HG03097 (cell line): Measurements from ENCODE around the gene MDM1.

Experiments used
- ATAC-seq: cut with Tn5 transposase; IDR thresholded peaks from one replicate; pipeline ENCODE4 v1.9.1; 2021; ENCODE audit not compliant: unreplicated experiment, low FRiP score

Gene MDM1

GRCh38 chr12:68279227-68280054 is 52.7 kb downstream of the MDM1 start:
- no peak for ATAC-seq

GRCh38 chr12:68276402-68276930 is 55.7 kb downstream of the MDM1 start:
- no peak for ATAC-seq

- no peak for ATAC-seq
Observed at GRCh38 chr12:68272732-68273131, 59.4 kb downstream of the MDM1 start.

GRCh38 chr12:68271346-68271745 is 60.8 kb downstream of the MDM1 start:
- no peak for ATAC-seq

- no peak for ATAC-seq
Observed at GRCh38 chr12:68270358-68270757, 61.8 kb downstream of the MDM1 start.

GRCh38 chr12:68269779-68270178 is 62.4 kb downstream of the MDM1 start:
- ATAC-seq: no peak

GRCh38 chr12:68268967-68269366 is 63.2 kb downstream of the MDM1 start:
- no peak for ATAC-seq

GRCh38 chr12:68267892-68268396 is 64.2 kb downstream of the MDM1 start:
- ATAC-seq: no peak

GRCh38 chr12:68264857-68265256 is 67.3 kb downstream of the MDM1 start:
- no peak for ATAC-seq

GRCh38 chr12:68264158-68264855 is 67.9 kb downstream of the MDM1 start:
- ATAC-seq: no peak

GRCh38 chr12:68263366-68263765 is 68.8 kb downstream of the MDM1 start:
- ATAC-seq: no peak

- no peak for ATAC-seq
Observed at GRCh38 chr12:68261896-68262295, 70.3 kb downstream of the MDM1 start.

GRCh38 chr12:68260153-68260552 is 72.0 kb downstream of the MDM1 start:
- ATAC-seq: no peak

- ATAC-seq: no peak
Observed at GRCh38 chr12:68259318-68259940, 72.7 kb downstream of the MDM1 start.

GRCh38 chr12:68253504-68253903 is 78.7 kb downstream of the MDM1 start, which contains the start of gene IL22:
Gene IL22, minus strand, starts transcription at chr12:68253604. Its CDS starts 156 bp downstream, at chr12:68253448.
- no peak for ATAC-seq

- ATAC-seq: no peak
Observed at GRCh38 chr12:68252077-68252476, 80.1 kb downstream of the MDM1 start.

GRCh38 chr12:68250454-68250853 is 81.7 kb downstream of the MDM1 start:
- ATAC-seq: no peak

- no peak for ATAC-seq
Observed at GRCh38 chr12:68247785-68248184, 84.4 kb downstream of the MDM1 start.

- no peak for ATAC-seq
Observed at GRCh38 chr12:68246350-68246749, 85.8 kb downstream of the MDM1 start.

- ATAC-seq: no peak
Observed at GRCh38 chr12:68245180-68246021, 86.8 kb downstream of the MDM1 start.
